GM18868 (cell line): ENCODE measurements around the gene CAB39L.

ENCODE experiments used
- ATAC-seq: cut with Tn5 transposase; IDR thresholded peaks from one replicate; pipeline ENCODE4 v1.9.1; 2021; ENCODE audit warnings: mild to moderate bottlenecking, moderate library complexity; ENCODE audit not compliant: unreplicated experiment

Gene CAB39L

GRCh38 chr13:49400755-49401659 lies 42.9 kb downstream of the CAB39L start:
- ATAC-seq, result peak; percentile 78

GRCh38 chr13:49399801-49400472 lies 43.9 kb downstream of the CAB39L start:
- ATAC-seq, result no peak

- no peak for ATAC-seq
These were observed 47.9 kb downstream of the CAB39L start for GRCh38 chr13:49395878-49396380.

- no peak for ATAC-seq
These were observed 48.4 kb downstream of the CAB39L start for GRCh38 chr13:49395451-49395865.

GRCh38 chr13:49388091-49388635 lies 55.7 kb downstream of the CAB39L start:
- no peak for ATAC-seq

GRCh38 chr13:49386664-49387063 lies 57.2 kb downstream of the CAB39L start:
- ATAC-seq, result no peak

GRCh38 chr13:49376121-49376520 lies 67.7 kb downstream of the CAB39L start:
- ATAC-seq, result no peak

- peak; percentile 73 for ATAC-seq
These were observed 69.1 kb downstream of the CAB39L start for GRCh38 chr13:49374585-49375290.

- ATAC-seq, result no peak
These were observed 70.1 kb downstream of the CAB39L start for GRCh38 chr13:49373716-49374115.

GRCh38 chr13:49371943-49372613 lies 71.8 kb downstream of the CAB39L start:
- no peak for ATAC-seq

GRCh38 chr13:49370371-49370770 lies 73.5 kb downstream of the CAB39L start:
- no peak for ATAC-seq

- no peak for ATAC-seq
These were observed 74.0 kb downstream of the CAB39L start for GRCh38 chr13:49369866-49370265.

GRCh38 chr13:49368688-49369087 lies 75.2 kb downstream of the CAB39L start:
- peak; percentile 57 for ATAC-seq

- no peak for ATAC-seq
These were observed 76.0 kb downstream of the CAB39L start for GRCh38 chr13:49367640-49368422.

GRCh38 chr13:49366841-49367240 lies 77.0 kb downstream of the CAB39L start:
- ATAC-seq, result no peak

- no peak for ATAC-seq
These were observed 86.2 kb downstream of the CAB39L start for GRCh38 chr13:49357694-49358093.

GRCh38 chr13:49356223-49356622 lies 87.6 kb downstream of the CAB39L start:
- no peak for ATAC-seq

- ATAC-seq, result no peak
These were observed 89.1 kb downstream of the CAB39L start for GRCh38 chr13:49354719-49355118.

- no peak for ATAC-seq
These were observed 90.0 kb downstream of the CAB39L start for GRCh38 chr13:49353908-49354307.

GRCh38 chr13:49351871-49352270 lies 92.0 kb downstream of the CAB39L start:
- ATAC-seq, result no peak
